ENCODE results near the gene FHL3. TPM values are rescaled to one million over a fixed set of nuclear protein-coding genes. Genes with fewer than 3 reads are reported as not detected.

The FHL3 gene
- total and polyA plus RNA-seq, 8 donors, result 0.58 to 30.4 (median 19.9) TPM

GRCh38 chr1:37997256-37998088 lies 7.8 kb downstream of the FHL3 start:
- H3K4me1 ChIP-seq, result peaks cover 56 to 81% (median 68%) of the 10 kb centered on the region in 4 donors
- no peak for TF ChIP-seq CTCF (IDR thresholded peaks at IDR 0.05)
- no peaks in the 10 kb centered on the region for H3K9me3 ChIP-seq
- 87 to 89% (median 88%) methylated on average over 12 to 25 of the region's 25 CpGs for WGBS, 5 donors
- peaks cover 0 to 21% (median 19%) of the 10 kb centered on the region in 4 donors for H3K36me3 ChIP-seq
- no peak for DNase-seq
- peak overlapping the region; percentile 42 to 94 (median 89) for H3K27ac ChIP-seq
- intact Hi-C loops (cut with DNase I; ENCODE audit: low total_unique reads), result no loop called here
- no peaks in the 10 kb centered on the region for H3K27me3 ChIP-seq
- H3K4me3 ChIP-seq, result no peak overlapping the region

GRCh38 chr1:37995751-37996345 lies 9.5 kb downstream of the FHL3 start:
- Histone ChIP-seq H3K4me1 (peaks cover 46 to 67% (median 55%) of the 10 kb centered on the region in 4 donors), H3K36me3 (peaks cover 0 to 21% (median 19%) of the 10 kb centered on the region in 4 donors), H3K27ac (peak overlapping the region; percentile 74 to 94 (median 92)), H3K27me3 (no peaks in the 10 kb centered on the region), H3K4me3 (peak overlapping the region; percentile 42 to 61 (median 55)), H3K9me3 (no peaks in the 10 kb centered on the region)
- intact Hi-C loops (cut with DNase I; ENCODE audit: low total_unique reads), result no loop called here
- peak; percentile 50 to 81 (median 61) for TF ChIP-seq POLR2AphosphoS5 (IDR thresholded peaks at IDR 0.05)
- TF ChIP-seq EP300 (IDR thresholded peaks at IDR 0.05), result peak; percentile 72
- no peak for TF ChIP-seq CTCF (IDR thresholded peaks at IDR 0.05)
- TF ChIP-seq POLR2A (IDR thresholded peaks at IDR 0.05), result no peak
- WGBS, 5 donors, result 3 to 13% (median 8%) methylated on average over 26 to 46 of the region's 46 CpGs
- DNase-seq, result peak; percentile 51 to 95

- no peaks in the 10 kb centered on the region for H3K27me3 ChIP-seq
- H3K36me3 ChIP-seq, result peaks cover 0 to 21% (median 19%) of the 10 kb centered on the region in 4 donors
- H3K4me3 ChIP-seq, result peak overlapping the region; percentile 42 to 61 (median 55)
- peak overlapping the region; percentile 65 to 94 (median 89) for H3K27ac ChIP-seq
- WGBS, 5 donors, result 39 to 43% (median 40%) methylated on average over 11 of the region's 11 CpGs
- no peaks in the 10 kb centered on the region for H3K9me3 ChIP-seq
- intact Hi-C loops (cut with DNase I; ENCODE audit: low total_unique reads), result no loop called here
- peaks cover 43 to 67% (median 52%) of the 10 kb centered on the region in 4 donors for H3K4me1 ChIP-seq
- peak in 1 of 2 donors; percentile 34 for DNase-seq
- TF ChIP-seq POLR2AphosphoS5 (IDR thresholded peaks at IDR 0.05), result no peak
- no peak for TF ChIP-seq CTCF (IDR thresholded peaks at IDR 0.05)
- no peak for TF ChIP-seq EP300 (IDR thresholded peaks at IDR 0.05)
- no peak for TF ChIP-seq POLR2A (IDR thresholded peaks at IDR 0.05)
Measured at GRCh38 chr1:37994886-37995566, 10.3 kb downstream of the FHL3 start.

- Histone ChIP-seq H3K27me3 (no peaks in the 10 kb centered on the region), H3K9me3 (no peaks in the 10 kb centered on the region), H3K36me3 (peaks cover 30 to 36% (median 34%) of the 10 kb centered on the region in 4 donors), H3K4me1 (peaks cover 17 to 29% (median 21%) of the 10 kb centered on the region in 4 donors), H3K27ac (peak overlapping the region; percentile 52 to 87 (median 77)), H3K4me3 (peak overlapping the region; percentile 71 to 99 (median 88))
- TF ChIP-seq POLR2A (IDR thresholded peaks at IDR 0.05) (no peak), POLR2AphosphoS5 (IDR thresholded peaks at IDR 0.05) (no peak), EP300 (IDR thresholded peaks at IDR 0.05) (no peak), CTCF (IDR thresholded peaks at IDR 0.05) (no peak)
- 0 to 1% (median 1%) methylated on average over 25 to 30 of the region's 30 CpGs for WGBS, 5 donors
- peak in 1 of 2 donors; percentile 57 for DNase-seq
- intact Hi-C loops (cut with DNase I; ENCODE audit: low total_unique reads), result no loop called here
Measured at GRCh38 chr1:37989361-37989930, 15.9 kb downstream of the FHL3 start.

Measured in stomach (tissue), 9 donors.